Smooth muscle cell (in vitro differentiated cells): ENCODE measurements around the gene METTL4. TPM values are rescaled to one million over a fixed set of nuclear protein-coding genes. Genes with fewer than 3 reads are reported as not detected.

ENCODE experiments used
- DNase-seq: peaks from one replicate; lab custom pipeline; 2025; ENCODE audit not compliant: unreplicated experiment; lab: John Stamatoyannopoulos, UW
- H2AFZ ChIP-seq: fragments of 200-600 bp; sonication (generic); 2 replicates; pipeline ENCODE4 v1.6.0; 2016; ENCODE audit warnings: antibody characterized with exemption, low read depth, mild to moderate bottlenecking
- H3F3A ChIP-seq: fragments of 200-600 bp; sonication (generic); 2 replicates; pipeline ENCODE4 v1.6.0; 2017; ENCODE audit warnings: antibody characterized with exemption, low read depth
- H3K27ac ChIP-seq: fragments of 200-600 bp; sonication (generic); 2 replicates; pipeline ENCODE4 v1.5.1; 2016; ENCODE audit warnings: low read depth, mild to moderate bottlenecking
- H3K27me3 ChIP-seq: fragments of 200-600 bp; sonication (generic); 2 replicates; pipeline ENCODE4 v1.6.1; 2016; ENCODE audit warnings: low read depth, mild to moderate bottlenecking
- H3K36me3 ChIP-seq: fragments of 200-600 bp; sonication (generic); 2 replicates; pipeline ENCODE4 v1.5.1; 2016; ENCODE audit warnings: low read depth
- H3K4me1 ChIP-seq: fragments of 200-600 bp; sonication (generic); 2 replicates; pipeline ENCODE4 v1.5.1; 2016; ENCODE audit warnings: low read depth
- H3K4me2 ChIP-seq: fragments of 200-600 bp; sonication (generic); 2 replicates; pipeline ENCODE4 v1.6.0; 2016; ENCODE audit warnings: mild to moderate bottlenecking
- H3K4me3 ChIP-seq: fragments of 200-600 bp; sonication (generic); 2 replicates; pipeline ENCODE4 v1.5.1; 2016; ENCODE audit warnings: mild to moderate bottlenecking
- H3K79me2 ChIP-seq: fragments of 200-600 bp; sonication (generic); 2 replicates; pipeline ENCODE4 v1.6.0; 2016; ENCODE audit warnings: low read depth, mild to moderate bottlenecking
- H3K9ac ChIP-seq: fragments of 200-600 bp; sonication (generic); 2 replicates; pipeline ENCODE4 v1.6.0; 2016; ENCODE audit warnings: low read depth
- H3K9me3 ChIP-seq: fragments of 200-600 bp; sonication (generic); replicated peaks from 2 replicates; pipeline ENCODE4 v1.5.1; 2016; ENCODE audit warnings: low read depth
- H4K20me1 ChIP-seq: fragments of 200-600 bp; sonication (generic); 2 replicates; pipeline ENCODE4 v1.6.0; 2016; ENCODE audit warnings: low read depth
- CTCF ChIP-seq: fragments of 200-600 bp; sonication (generic); IDR thresholded peaks from 2 replicates; pipeline ENCODE4 v1.5.1; 2017; ENCODE audit warnings: borderline replicate concordance, mild to moderate bottlenecking, antibody characterized with exemption; ENCODE audit not compliant: insufficient read depth, poor library complexity, severe bottlenecking
- WGBS: methylation state at CpG from one replicate; pipeline ENCODE4 v1.1.7; 2016; ENCODE audit warnings: low lambda C conversion rate; 5-methylcytosine and 5-hydroxymethylcytosine counted together
- polyA plus RNA-seq: library from polyadenylated mRNA; unstranded; fragments of >200 nt; fragmentation: Nextera tagmentation; extraction: Ambion mirVana; gene quantifications from 2 replicates; pipeline ENCODE4 v1.2.1, GENCODE V29; 2016
- total RNA-seq: library from RNA; depleted of rRNA; stranded (reverse); fragments of >200 nt; gene quantifications from 2 replicates; pipeline ENCODE4 v1.2.3, GENCODE V29; 2014

The METTL4 gene
- total and polyA plus RNA-seq, 2 experiments from 2014 or later: 8.2 to 27.7 TPM

DNA sequence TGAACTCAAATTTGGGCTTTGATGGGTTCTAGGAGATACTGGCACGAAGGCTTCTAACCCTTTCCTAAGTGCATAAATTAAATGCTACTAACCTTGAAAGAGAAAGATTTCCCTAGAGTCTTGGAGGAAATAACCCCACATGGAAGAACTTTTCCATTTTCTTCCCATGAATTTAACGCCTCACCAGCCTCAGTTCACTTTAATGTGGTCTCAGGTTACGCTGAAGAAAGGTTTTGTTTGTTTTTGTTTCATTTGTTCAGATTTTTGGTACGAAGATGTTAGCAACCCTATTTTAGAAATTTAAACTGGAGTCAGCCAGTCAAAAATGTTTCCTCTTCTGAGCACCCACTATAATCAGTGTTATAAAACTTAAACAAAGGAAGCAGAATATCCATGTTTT is 30.7 kb downstream of the METTL4 start:
- Histone ChIP-seq H3K4me3 (no peak overlapping the region), H3K4me2 (no peak overlapping the region), H3F3A (no peaks in the 10 kb centered on the region), H3K27me3 (no peaks in the 10 kb centered on the region), H4K20me1 (no peaks in the 10 kb centered on the region), H3K9ac (no peak overlapping the region), H3K9me3 (no peaks in the 10 kb centered on the region), H3K4me1 (peaks cover 10% of the 10 kb centered on the region), H3K79me2 (no peaks in the 10 kb centered on the region), H3K36me3 (no peaks in the 10 kb centered on the region), H2AFZ (no peak overlapping the region), H3K27ac (no peak overlapping the region)
- no peak for TF ChIP-seq CTCF
- no peak for DNase-seq
- WGBS: 87% methylated on average over 4 of the region's 4 CpGs

- no peak for TF ChIP-seq CTCF
- Histone ChIP-seq H3K9me3 (no peaks in the 10 kb centered on the region), H3K4me1 (peaks cover 10% of the 10 kb centered on the region), H3K79me2 (no peaks in the 10 kb centered on the region), H3K27me3 (no peaks in the 10 kb centered on the region), H3K9ac (no peak overlapping the region), H3F3A (no peaks in the 10 kb centered on the region), H2AFZ (no peak overlapping the region), H3K4me3 (no peak overlapping the region), H3K36me3 (no peaks in the 10 kb centered on the region), H3K27ac (no peak overlapping the region), H4K20me1 (no peaks in the 10 kb centered on the region), H3K4me2 (no peak overlapping the region)
- DNase-seq: no peak
- 76% methylated on average over 1 of the region's 1 CpG for WGBS
These were observed 32.5 kb downstream of the METTL4 start for GRCh38 chr18:2538844-2539243.

DNA sequence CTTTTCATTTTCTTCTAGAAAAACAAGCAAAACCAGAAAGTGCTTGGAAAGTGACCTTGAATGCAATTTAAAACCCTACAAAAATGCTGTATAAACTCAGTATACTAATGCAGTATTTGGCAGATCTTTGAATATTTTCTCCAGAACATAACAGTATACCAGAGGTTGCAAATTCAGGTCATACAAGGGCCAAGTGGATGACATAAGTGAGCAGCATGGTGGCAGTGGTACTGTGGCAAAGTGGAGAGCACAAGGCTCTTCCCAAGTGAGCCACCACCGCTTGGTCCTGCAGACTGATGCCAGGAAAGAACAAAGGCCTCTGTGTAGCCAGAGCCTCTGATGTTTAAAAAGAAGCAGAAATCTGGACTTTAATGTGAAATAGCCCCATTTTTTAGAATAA is 33.1 kb downstream of the METTL4 start:
- Histone ChIP-seq H4K20me1 (no peaks in the 10 kb centered on the region), H3F3A (no peaks in the 10 kb centered on the region), H3K9ac (no peak overlapping the region), H3K4me1 (peaks cover 10% of the 10 kb centered on the region), H3K79me2 (no peaks in the 10 kb centered on the region), H3K27me3 (no peaks in the 10 kb centered on the region), H3K9me3 (no peaks in the 10 kb centered on the region), H3K27ac (no peak overlapping the region), H2AFZ (no peak overlapping the region), H3K4me2 (no peak overlapping the region), H3K36me3 (no peaks in the 10 kb centered on the region), H3K4me3 (no peak overlapping the region)
- WGBS: 96% methylated on average over 1 of the region's 1 CpG
- TF ChIP-seq CTCF: no peak
- DNase-seq: no peak

DNA sequence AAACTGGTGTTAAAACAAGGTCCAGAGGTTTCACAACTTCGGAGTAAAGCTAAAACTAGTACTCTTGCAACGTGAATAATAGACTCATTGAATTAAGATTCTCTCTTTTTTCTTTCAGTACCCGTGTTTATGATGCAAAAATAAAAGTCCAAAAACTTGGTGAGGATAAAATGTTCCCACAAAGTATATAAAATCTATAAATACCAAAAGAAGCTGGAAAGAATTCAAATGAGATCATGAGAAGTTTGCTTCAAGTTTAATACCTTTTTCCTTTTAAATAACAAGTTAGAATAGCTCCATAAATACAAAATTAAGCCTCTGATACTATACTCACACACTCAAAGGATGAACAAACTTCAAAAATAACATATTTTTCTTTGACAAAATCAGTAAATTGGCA is 34.0 kb downstream of the METTL4 start:
- no peak overlapping the region for H3K4me3 ChIP-seq
- no peaks in the 10 kb centered on the region for H3K79me2 ChIP-seq
- no peak for TF ChIP-seq CTCF
- H3K36me3 ChIP-seq: no peaks in the 10 kb centered on the region
- H4K20me1 ChIP-seq: no peaks in the 10 kb centered on the region
- H3K27ac ChIP-seq: peak overlapping the region; percentile 76
- H3K4me1 ChIP-seq: peaks cover 10% of the 10 kb centered on the region
- no peak overlapping the region for H3K9ac ChIP-seq
- no peaks in the 10 kb centered on the region for H3K9me3 ChIP-seq
- H3F3A ChIP-seq: no peaks in the 10 kb centered on the region
- DNase-seq: no peak
- H3K4me2 ChIP-seq: peak overlapping the region; percentile 74
- WGBS: 63% methylated on average over 3 of the region's 3 CpGs
- H3K27me3 ChIP-seq: no peaks in the 10 kb centered on the region
- H2AFZ ChIP-seq: no peak overlapping the region
